ENCODE measurements around the gene CGB5. TPM values are rescaled to one million over a fixed set of nuclear protein-coding genes. Genes with fewer than 3 reads are reported as not detected.

Gene CGB5
- total and polyA plus RNA-seq, 2 donors (not counting 1 experiment from before 2014, with no cell fraction given) = not detected

DNA sequence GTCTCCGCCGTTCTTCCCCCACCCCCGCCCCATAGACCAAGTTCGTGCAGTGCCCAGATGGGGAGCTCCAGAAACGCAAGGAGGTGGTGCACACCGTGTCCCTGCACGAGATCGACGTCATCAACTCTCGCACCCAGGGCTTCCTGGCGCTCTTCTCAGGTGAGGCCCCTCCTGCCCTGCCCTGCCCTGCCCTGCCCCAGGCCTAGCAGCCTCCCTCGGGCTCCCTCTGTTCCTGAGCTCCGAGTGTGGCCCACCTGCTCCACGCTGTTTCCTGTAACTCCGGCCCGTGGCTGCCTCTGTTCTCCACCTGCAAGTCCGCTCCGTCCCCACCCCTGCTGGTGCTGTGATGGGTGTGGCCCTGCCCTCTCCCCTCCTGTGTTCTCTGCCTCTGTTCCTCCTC, 33.2 kb upstream of the CGB5 start:
- Mint-ChIP-seq H3K4me1 (no peaks in the 10 kb centered on the region), H3K9me3 (ENCODE audit: insufficient read depth) (no peaks in the 10 kb centered on the region), H3K27ac (no peak overlapping the region), H3K4me3 (no peak overlapping the region), H3K27me3 (no peaks in the 10 kb centered on the region)
- intact Hi-C loops (cut with micrococcal nuclease) = no loop called here
- ChIA-PET POLR2A (no interaction called here), CTCF (interaction anchor here (2.7 kb wide), 1 partner anchor 11 kb away, joined by 10 read pairs; no protein-coding TSS in a partner anchor)
- no peak for ATAC-seq (ENCODE audit: low read depth)
- no peak for DNase-seq
- Histone ChIP-seq H3K9me3 (ENCODE audit: control extremely low read depth in 1 of 3, control insufficient read depth in 2 of 3, insufficient read depth in 1 of 3, low read length in 2 of 3) (no peaks in the 10 kb centered on the region), H2AFZ (ENCODE audit: insufficient read depth, low read depth, low read length, poor library complexity, severe bottlenecking) (no peak overlapping the region), H3K27ac (ENCODE audit: low read length in 2 of 2) (no peak overlapping the region), H3K79me2 (ENCODE audit: control insufficient read depth, insufficient read depth, low read length) (no peaks in the 10 kb centered on the region), H3K27me3 (replicated peaks in 1 of 4; ENCODE audit: control extremely low read depth in 1 of 4, control insufficient read depth in 3 of 4, insufficient read depth in 4 of 4, low read length in 3 of 4) (no peaks in the 10 kb centered on the region), H3K4me2 (replicated peaks; ENCODE audit: low read depth, low read length, poor library complexity, severe bottlenecking) (no peak overlapping the region), H3K4me1 (ENCODE audit: control insufficient read depth in 2 of 2, insufficient read depth in 2 of 2, low read length in 2 of 2) (no peaks in the 10 kb centered on the region), H3K36me3 (replicated peaks in 1 of 2; ENCODE audit: control extremely low read depth in 1 of 2, control insufficient read depth in 1 of 2, extremely low read depth in 1 of 2, insufficient read depth in 2 of 2, low read length in 1 of 2) (peaks cover 0 to 49% of the 10 kb centered on the region in 2 experiments), H3K9ac (ENCODE audit: low read length) (no peak overlapping the region), H3K4me3 (ENCODE audit: control extremely low read depth in 1 of 5, extremely low read depth in 1 of 5, insufficient read depth in 1 of 5, low read depth in 2 of 5, low read length in 4 of 5) (no peak overlapping the region), H4K20me1 (ENCODE audit: control insufficient read depth, insufficient read depth, low read length, poor library complexity, severe bottlenecking) (no peaks in the 10 kb centered on the region)
- 92% methylated on average over 18 of the region's 18 CpGs for WGBS (ENCODE audit: insufficient coverage)
- no peak for TF ChIP-seq EZH2 (IDR thresholded peaks at IDR 0.05; ENCODE audit: borderline replicate concordance, insufficient read depth, low read depth, low read length, poor library complexity, severe bottlenecking)
- TF ChIP-seq, protein P1, sequence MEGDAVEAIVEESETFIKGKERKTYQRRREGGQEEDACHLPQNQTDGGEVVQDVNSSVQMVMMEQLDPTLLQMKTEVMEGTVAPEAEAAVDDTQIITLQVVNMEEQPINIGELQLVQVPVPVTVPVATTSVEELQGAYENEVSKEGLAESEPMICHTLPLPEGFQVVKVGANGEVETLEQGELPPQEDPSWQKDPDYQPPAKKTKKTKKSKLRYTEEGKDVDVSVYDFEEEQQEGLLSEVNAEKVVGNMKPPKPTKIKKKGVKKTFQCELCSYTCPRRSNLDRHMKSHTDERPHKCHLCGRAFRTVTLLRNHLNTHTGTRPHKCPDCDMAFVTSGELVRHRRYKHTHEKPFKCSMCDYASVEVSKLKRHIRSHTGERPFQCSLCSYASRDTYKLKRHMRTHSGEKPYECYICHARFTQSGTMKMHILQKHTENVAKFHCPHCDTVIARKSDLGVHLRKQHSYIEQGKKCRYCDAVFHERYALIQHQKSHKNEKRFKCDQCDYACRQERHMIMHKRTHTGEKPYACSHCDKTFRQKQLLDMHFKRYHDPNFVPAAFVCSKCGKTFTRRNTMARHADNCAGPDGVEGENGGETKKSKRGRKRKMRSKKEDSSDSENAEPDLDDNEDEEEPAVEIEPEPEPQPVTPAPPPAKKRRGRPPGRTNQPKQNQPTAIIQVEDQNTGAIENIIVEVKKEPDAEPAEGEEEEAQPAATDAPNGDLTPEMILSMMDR (IDR thresholded peaks at IDR 0.05) = no peak

DNA sequence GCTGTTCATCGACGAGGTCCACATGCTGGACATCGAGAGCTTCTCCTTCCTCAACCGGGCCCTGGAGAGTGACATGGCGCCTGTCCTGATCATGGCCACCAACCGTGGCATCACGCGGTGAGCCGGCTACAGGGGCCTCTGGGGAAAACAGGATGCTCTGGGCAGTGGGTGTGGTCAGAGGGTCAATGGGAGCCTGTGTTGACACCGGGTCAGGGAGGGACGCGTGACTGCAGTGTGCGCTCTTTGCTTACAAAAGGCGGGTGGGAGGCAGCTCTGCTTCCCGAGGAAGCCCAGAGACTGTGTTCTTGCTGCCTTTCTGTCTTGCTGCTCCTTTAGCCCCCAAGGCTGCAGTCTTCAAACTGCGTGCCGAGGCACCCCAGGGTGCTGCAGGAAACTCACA, 32.5 kb upstream of the CGB5 start:
- intact Hi-C loops (cut with micrococcal nuclease) = no loop called here
- Mint-ChIP-seq H3K4me1 (no peaks in the 10 kb centered on the region), H3K9me3 (ENCODE audit: insufficient read depth) (no peaks in the 10 kb centered on the region), H3K4me3 (no peak overlapping the region), H3K27me3 (no peaks in the 10 kb centered on the region), H3K27ac (no peak overlapping the region)
- 94% methylated on average over 15 of the region's 17 CpGs for WGBS (ENCODE audit: insufficient coverage)
- ChIA-PET POLR2A (no interaction called here), CTCF (no interaction called here)
- Histone ChIP-seq H3K27ac (ENCODE audit: low read length in 2 of 2) (no peak overlapping the region), H3K27me3 (replicated peaks in 1 of 4; ENCODE audit: control extremely low read depth in 1 of 4, control insufficient read depth in 3 of 4, insufficient read depth in 4 of 4, low read length in 3 of 4) (no peaks in the 10 kb centered on the region), H3K9ac (ENCODE audit: low read length) (no peak overlapping the region), H3K9me3 (ENCODE audit: control extremely low read depth in 1 of 3, control insufficient read depth in 2 of 3, insufficient read depth in 1 of 3, low read length in 2 of 3) (no peaks in the 10 kb centered on the region), H3K4me1 (ENCODE audit: control insufficient read depth in 2 of 2, insufficient read depth in 2 of 2, low read length in 2 of 2) (no peaks in the 10 kb centered on the region), H3K79me2 (ENCODE audit: control insufficient read depth, insufficient read depth, low read length) (no peaks in the 10 kb centered on the region), H4K20me1 (ENCODE audit: control insufficient read depth, insufficient read depth, low read length, poor library complexity, severe bottlenecking) (no peaks in the 10 kb centered on the region), H2AFZ (ENCODE audit: insufficient read depth, low read depth, low read length, poor library complexity, severe bottlenecking) (no peak overlapping the region), H3K36me3 (replicated peaks in 1 of 2; ENCODE audit: control extremely low read depth in 1 of 2, control insufficient read depth in 1 of 2, extremely low read depth in 1 of 2, insufficient read depth in 2 of 2, low read length in 1 of 2) (peaks cover 0 to 43% of the 10 kb centered on the region in 2 experiments), H3K4me3 (ENCODE audit: control extremely low read depth in 1 of 5, extremely low read depth in 1 of 5, insufficient read depth in 1 of 5, low read depth in 2 of 5, low read length in 4 of 5) (no peak overlapping the region), H3K4me2 (replicated peaks; ENCODE audit: low read depth, low read length, poor library complexity, severe bottlenecking) (no peak overlapping the region)
- no peak for DNase-seq
- TF ChIP-seq EZH2 (IDR thresholded peaks at IDR 0.05; ENCODE audit: borderline replicate concordance, insufficient read depth, low read depth, low read length, poor library complexity, severe bottlenecking) = no peak
- TF ChIP-seq, protein P1 (IDR thresholded peaks at IDR 0.05) = no peak
- ATAC-seq (ENCODE audit: low read depth) = no peak
